ENCODE measurements around the gene NFIX. TPM values are rescaled to one million over a fixed set of nuclear protein-coding genes. Genes with fewer than 3 reads are reported as not detected.

NFIX gene
- total RNA-seq, 1 donor = 1.9 TPM

- H3K4me1 ChIP-seq (ENCODE audit: insufficient read depth, low read length) = peaks cover 7% of the 10 kb centered on the region
- H3K9me3 ChIP-seq (ENCODE audit: low read depth, low read length) = no peaks in the 10 kb centered on the region
- peaks cover 6% of the 10 kb centered on the region for H3K27me3 ChIP-seq (ENCODE audit: insufficient read depth, low read length)
- no peak overlapping the region for H3K4me3 ChIP-seq (ENCODE audit: low read length)
Observed at GRCh38 chr19:13066226-13066625, 71.0 kb downstream of the NFIX start.

- H3K4me3 ChIP-seq (ENCODE audit: low read length) = no peak overlapping the region
- no peaks in the 10 kb centered on the region for H3K4me1 ChIP-seq (ENCODE audit: insufficient read depth, low read length)
- H3K9me3 ChIP-seq (ENCODE audit: low read depth, low read length) = no peaks in the 10 kb centered on the region
- H3K27me3 ChIP-seq (ENCODE audit: insufficient read depth, low read length) = peaks cover 2% of the 10 kb centered on the region
Observed at GRCh38 chr19:13066933-13067807, 71.9 kb downstream of the NFIX start.

GRCh38 chr19:13068085-13068846 lies 73.0 kb downstream of the NFIX start:
- Histone ChIP-seq H3K9me3 (ENCODE audit: low read depth, low read length) (no peaks in the 10 kb centered on the region), H3K4me1 (ENCODE audit: insufficient read depth, low read length) (no peaks in the 10 kb centered on the region), H3K27me3 (ENCODE audit: insufficient read depth, low read length) (no peaks in the 10 kb centered on the region), H3K4me3 (ENCODE audit: low read length) (no peak overlapping the region)

- Histone ChIP-seq H3K4me1 (ENCODE audit: insufficient read depth, low read length) (no peaks in the 10 kb centered on the region), H3K9me3 (ENCODE audit: low read depth, low read length) (no peaks in the 10 kb centered on the region), H3K4me3 (ENCODE audit: low read length) (no peak overlapping the region), H3K27me3 (ENCODE audit: insufficient read depth, low read length) (no peaks in the 10 kb centered on the region)
Observed at GRCh38 chr19:13069415-13070359, 74.4 kb downstream of the NFIX start.

- H3K9me3 ChIP-seq (ENCODE audit: low read depth, low read length) = no peaks in the 10 kb centered on the region
- H3K4me3 ChIP-seq (ENCODE audit: low read length) = no peak overlapping the region
Observed at GRCh38 chr19:13070425-13071140, 75.3 kb downstream of the NFIX start.

GRCh38 chr19:13071444-13072187 lies 76.3 kb downstream of the NFIX start:
- H3K4me1 ChIP-seq (ENCODE audit: insufficient read depth, low read length) = no peaks in the 10 kb centered on the region

More at GRCh38 chr19:13070425-13071140, 75.3 kb downstream of the NFIX start:
- Histone ChIP-seq H3K27me3 (ENCODE audit: insufficient read depth, low read length) (no peaks in the 10 kb centered on the region), H3K4me1 (ENCODE audit: insufficient read depth, low read length) (no peaks in the 10 kb centered on the region)

GRCh38 chr19:13072188-13072908 lies 77.1 kb downstream of the NFIX start:
- no peak overlapping the region for H3K4me3 ChIP-seq (ENCODE audit: low read length)

More at GRCh38 chr19:13071444-13072187, 76.3 kb downstream of the NFIX start:
- H3K4me3 ChIP-seq (ENCODE audit: low read length) = no peak overlapping the region
- H3K9me3 ChIP-seq (ENCODE audit: low read depth, low read length) = no peaks in the 10 kb centered on the region
- no peaks in the 10 kb centered on the region for H3K27me3 ChIP-seq (ENCODE audit: insufficient read depth, low read length)

GRCh38 chr19:13073263-13073662 lies 78.0 kb downstream of the NFIX start:
- Histone ChIP-seq H3K4me3 (ENCODE audit: low read length) (no peak overlapping the region), H3K4me1 (ENCODE audit: insufficient read depth, low read length) (no peaks in the 10 kb centered on the region), H3K9me3 (ENCODE audit: low read depth, low read length) (no peaks in the 10 kb centered on the region), H3K27me3 (ENCODE audit: insufficient read depth, low read length) (no peaks in the 10 kb centered on the region)

More at GRCh38 chr19:13072188-13072908, 77.1 kb downstream of the NFIX start:
- H3K9me3 ChIP-seq (ENCODE audit: low read depth, low read length) = no peaks in the 10 kb centered on the region
- no peaks in the 10 kb centered on the region for H3K27me3 ChIP-seq (ENCODE audit: insufficient read depth, low read length)
- H3K4me1 ChIP-seq (ENCODE audit: insufficient read depth, low read length) = no peaks in the 10 kb centered on the region

GRCh38 chr19:13074378-13074777 lies 79.1 kb downstream of the NFIX start:
- no peaks in the 10 kb centered on the region for H3K27me3 ChIP-seq (ENCODE audit: insufficient read depth, low read length)
- H3K4me3 ChIP-seq (ENCODE audit: low read length) = no peak overlapping the region
- H3K9me3 ChIP-seq (ENCODE audit: low read depth, low read length) = no peaks in the 10 kb centered on the region
- peaks cover 6% of the 10 kb centered on the region for H3K4me1 ChIP-seq (ENCODE audit: insufficient read depth, low read length)

GRCh38 chr19:13076320-13076719 lies 81.0 kb downstream of the NFIX start:
- Histone ChIP-seq H3K27me3 (ENCODE audit: insufficient read depth, low read length) (no peaks in the 10 kb centered on the region), H3K4me3 (ENCODE audit: low read length) (no peak overlapping the region), H3K9me3 (ENCODE audit: low read depth, low read length) (no peaks in the 10 kb centered on the region), H3K4me1 (ENCODE audit: insufficient read depth, low read length) (peaks cover 8% of the 10 kb centered on the region)

- H3K27me3 ChIP-seq (ENCODE audit: insufficient read depth, low read length) = no peaks in the 10 kb centered on the region
- peaks cover 8% of the 10 kb centered on the region for H3K4me1 ChIP-seq (ENCODE audit: insufficient read depth, low read length)
- H3K4me3 ChIP-seq (ENCODE audit: low read length) = no peak overlapping the region
- H3K9me3 ChIP-seq (ENCODE audit: low read depth, low read length) = no peaks in the 10 kb centered on the region
Observed at GRCh38 chr19:13076787-13077186, 81.5 kb downstream of the NFIX start.

GRCh38 chr19:13077240-13077639 lies 82.0 kb downstream of the NFIX start:
- H3K4me1 ChIP-seq (ENCODE audit: insufficient read depth, low read length) = peaks cover 8% of the 10 kb centered on the region
- H3K4me3 ChIP-seq (ENCODE audit: low read length) = no peak overlapping the region
- no peaks in the 10 kb centered on the region for H3K27me3 ChIP-seq (ENCODE audit: insufficient read depth, low read length)
- no peaks in the 10 kb centered on the region for H3K9me3 ChIP-seq (ENCODE audit: low read depth, low read length)

GRCh38 chr19:13078381-13078780 lies 83.1 kb downstream of the NFIX start:
- Histone ChIP-seq H3K4me1 (ENCODE audit: insufficient read depth, low read length) (peaks cover 8% of the 10 kb centered on the region), H3K27me3 (ENCODE audit: insufficient read depth, low read length) (no peaks in the 10 kb centered on the region), H3K9me3 (ENCODE audit: low read depth, low read length) (no peaks in the 10 kb centered on the region), H3K4me3 (ENCODE audit: low read length) (no peak overlapping the region)

Data from mononuclear cell (primary cell).